Duodenal mucosa (tissue), 2 donors: ENCODE data around the gene ACTL10.

Experiments used
- H3K27ac ChIP-seq: one replicate; pipeline ENCODE4 v1.7.0; 2013; ENCODE audit warnings: low read depth, low read length
- H3K27me3 ChIP-seq, 2 donors: one replicate each; pipeline ENCODE4 v1.7.0; 2013; ENCODE audit warnings: low read length in 2 of 2, control low read depth in 1 of 2; ENCODE audit not compliant: insufficient read depth in 2 of 2, control insufficient read depth in 1 of 2
- H3K36me3 ChIP-seq, 2 donors: one replicate each; pipeline ENCODE4 v1.7.0; 2013; ENCODE audit warnings: low read length in 2 of 2, control low read depth in 1 of 2; ENCODE audit not compliant: insufficient read depth in 2 of 2, control insufficient read depth in 1 of 2
- H3K4me1 ChIP-seq, 2 donors: one replicate each; pipeline ENCODE4 v1.7.0; 2013; ENCODE audit warnings: low read length in 2 of 2, control low read depth in 1 of 2; ENCODE audit not compliant: insufficient read depth in 2 of 2, control insufficient read depth in 1 of 2
- H3K4me3 ChIP-seq, 2 donors: one replicate each; pipeline ENCODE4 v1.7.0; 2013; ENCODE audit warnings: low read length in 2 of 2, low read depth in 1 of 2
- H3K9ac ChIP-seq, 2 donors: one replicate each; pipeline ENCODE4 v1.7.0; 2013; ENCODE audit warnings: low read length in 2 of 2, low read depth in 1 of 2
- H3K9me3 ChIP-seq, 2 donors: one replicate each; pipeline ENCODE4 v1.7.0; 2013; ENCODE audit warnings: low read length in 2 of 2, control low read depth in 1 of 2; ENCODE audit not compliant: control insufficient read depth in 1 of 2

The ACTL10 gene

GRCh38 chr20:33709398-33709797 is 42.7 kb downstream of the ACTL10 start:
- Histone ChIP-seq H3K9me3 (no peaks in the 10 kb centered on the region), H3K4me3 (no peak overlapping the region), H3K27ac (no peak overlapping the region), H3K27me3 (no peaks in the 10 kb centered on the region), H3K36me3 (peaks cover 14 to 43% of the 10 kb centered on the region in 2 donors), H3K4me1 (peaks cover 7 to 15% of the 10 kb centered on the region in 2 donors), H3K9ac (no peak overlapping the region)

DNA sequence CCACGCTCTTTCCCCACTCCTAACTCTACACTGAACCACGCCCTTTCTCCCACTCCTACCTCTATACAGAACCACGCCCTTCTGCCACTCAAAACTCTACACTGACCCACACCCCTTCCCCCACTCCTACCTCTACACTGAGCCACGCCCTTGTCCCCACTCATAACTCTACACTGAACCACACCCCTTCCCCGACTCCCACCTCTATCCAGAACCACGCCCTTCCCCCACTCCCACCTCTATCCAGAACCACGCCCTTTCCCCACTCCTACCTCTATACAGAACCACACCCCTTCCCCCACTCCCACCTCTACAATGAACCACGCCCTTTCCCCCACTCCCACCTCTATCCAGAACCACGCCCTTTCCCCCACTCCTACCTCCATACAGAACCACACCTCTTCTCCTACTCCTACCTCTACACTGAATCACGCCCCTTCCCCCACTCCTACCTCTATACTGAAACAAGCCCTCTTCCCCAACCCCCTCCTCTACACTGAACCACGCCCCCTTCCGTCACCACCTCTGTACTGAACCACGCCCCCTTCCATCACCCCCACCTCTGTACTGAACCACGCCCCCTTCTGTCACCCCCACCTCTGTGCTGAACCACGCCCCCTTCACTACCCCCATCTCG is 43.3 kb downstream of the ACTL10 start:
- H3K27me3 ChIP-seq, result no peaks in the 10 kb centered on the region

DNA sequence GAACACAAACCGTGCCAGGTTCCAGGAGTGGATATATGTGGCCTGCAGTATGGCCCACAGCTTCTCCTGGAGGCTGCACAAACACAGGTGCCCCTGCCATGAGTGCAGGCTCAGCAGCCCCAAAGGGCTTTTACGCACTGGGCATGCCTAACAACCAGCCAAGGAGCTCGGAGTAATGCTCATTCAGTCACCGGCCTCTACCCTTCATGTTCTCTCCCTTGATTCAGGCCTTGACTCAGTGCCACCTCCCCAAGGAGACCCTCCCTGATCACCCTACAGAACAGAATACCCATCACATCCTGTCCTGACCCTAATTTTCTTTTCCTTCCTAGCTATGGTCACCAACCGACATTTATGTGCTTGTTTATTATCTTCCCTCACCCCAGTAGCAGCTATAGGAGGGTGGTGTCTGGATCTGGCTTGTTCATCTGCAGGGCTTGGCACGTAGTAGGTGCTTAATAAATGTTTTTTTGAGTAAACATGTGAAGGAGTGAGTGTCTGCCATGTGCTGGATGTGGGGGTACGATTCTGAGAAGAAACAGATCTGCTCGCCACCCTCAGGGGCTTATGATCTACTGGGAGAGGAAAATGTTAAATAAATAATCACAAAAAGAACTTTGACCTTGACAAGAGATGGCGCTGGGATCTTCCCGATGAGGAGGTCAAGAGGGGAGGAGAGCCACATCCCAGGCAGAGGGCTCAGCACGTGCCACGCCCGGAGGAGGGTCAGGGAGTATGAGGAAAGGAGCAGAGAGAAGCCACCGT is 44.1 kb downstream of the ACTL10 start:
- H3K4me3 ChIP-seq, result no peak overlapping the region
- peaks cover 7 to 15% of the 10 kb centered on the region in 2 donors for H3K4me1 ChIP-seq
- no peak overlapping the region for H3K9ac ChIP-seq
- H3K27ac ChIP-seq, result no peak overlapping the region
- H3K27me3 ChIP-seq, result no peaks in the 10 kb centered on the region
- peaks cover 14 to 46% of the 10 kb centered on the region in 2 donors for H3K36me3 ChIP-seq
- no peaks in the 10 kb centered on the region for H3K9me3 ChIP-seq

More for the DNA sequence above, 43.3 kb downstream of the ACTL10 start:
- H3K36me3 ChIP-seq, result peaks cover 14 to 46% of the 10 kb centered on the region in 2 donors
- no peaks in the 10 kb centered on the region for H3K9me3 ChIP-seq
- no peak overlapping the region for H3K9ac ChIP-seq
- H3K4me3 ChIP-seq, result no peak overlapping the region
- peaks cover 7 to 15% of the 10 kb centered on the region in 2 donors for H3K4me1 ChIP-seq
- no peak overlapping the region for H3K27ac ChIP-seq

DNA sequence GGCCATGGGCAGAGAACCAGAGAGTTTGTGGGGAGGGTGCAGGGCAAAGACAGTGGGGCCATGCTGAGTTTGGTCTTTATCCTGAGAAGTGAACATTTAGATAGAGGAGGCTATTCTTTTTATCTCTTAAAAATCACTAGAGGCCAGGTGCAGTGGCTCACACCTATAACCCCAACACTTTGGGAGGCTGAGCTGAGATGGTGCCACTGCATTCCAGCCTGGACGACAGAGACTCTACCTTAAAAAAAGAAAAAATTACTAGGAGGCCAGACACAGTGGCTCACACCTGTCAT is 44.6 kb downstream of the ACTL10 start:
- Histone ChIP-seq H3K4me3 (no peak overlapping the region), H3K4me1 (peaks cover 7 to 15% of the 10 kb centered on the region in 2 donors), H3K9me3 (no peaks in the 10 kb centered on the region), H3K9ac (no peak overlapping the region), H3K27ac (no peak overlapping the region), H3K27me3 (no peaks in the 10 kb centered on the region), H3K36me3 (peaks cover 14 to 46% of the 10 kb centered on the region in 2 donors)

- Histone ChIP-seq H3K9ac (no peak overlapping the region), H3K9me3 (no peaks in the 10 kb centered on the region), H3K4me1 (peaks cover 9 to 15% of the 10 kb centered on the region in 2 donors), H3K4me3 (no peak overlapping the region), H3K36me3 (peaks cover 11 to 40% of the 10 kb centered on the region in 2 donors), H3K27me3 (no peaks in the 10 kb centered on the region), H3K27ac (no peak overlapping the region)
Measured at GRCh38 chr20:33713865-33714367, 47.2 kb downstream of the ACTL10 start.

DNA sequence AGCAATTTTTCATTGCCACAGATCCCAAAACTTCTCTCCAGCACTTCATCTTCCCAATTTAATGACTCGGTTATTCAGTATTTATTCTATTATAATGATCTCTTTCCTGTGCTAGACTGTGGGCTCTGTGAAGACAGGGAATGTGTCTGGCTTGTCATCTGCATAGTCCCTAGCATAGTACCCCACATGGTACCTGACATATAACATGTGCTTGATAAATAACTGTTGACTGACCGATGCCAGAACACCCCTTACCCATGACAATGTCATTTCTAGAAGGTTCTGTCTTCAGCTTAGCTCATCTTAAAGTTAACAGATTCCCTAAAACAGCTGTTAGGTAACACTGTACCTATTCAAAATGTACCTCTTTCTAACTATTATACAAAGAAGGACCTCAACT is 49.8 kb downstream of the ACTL10 start:
- Histone ChIP-seq H3K27me3 (no peaks in the 10 kb centered on the region), H3K27ac (no peak overlapping the region), H3K9me3 (no peaks in the 10 kb centered on the region), H3K9ac (no peak overlapping the region), H3K36me3 (peaks cover 0 to 28% of the 10 kb centered on the region in 2 donors), H3K4me1 (peaks cover 11 to 12% of the 10 kb centered on the region in 2 donors), H3K4me3 (no peak overlapping the region)
